ENCODE data around the gene VDR.
"Not testable (repeated sequence)": the region's sequence is repeated elsewhere in the genome, so short reads cannot be mapped to it uniquely, and the experiment has no call there.

DNA sequence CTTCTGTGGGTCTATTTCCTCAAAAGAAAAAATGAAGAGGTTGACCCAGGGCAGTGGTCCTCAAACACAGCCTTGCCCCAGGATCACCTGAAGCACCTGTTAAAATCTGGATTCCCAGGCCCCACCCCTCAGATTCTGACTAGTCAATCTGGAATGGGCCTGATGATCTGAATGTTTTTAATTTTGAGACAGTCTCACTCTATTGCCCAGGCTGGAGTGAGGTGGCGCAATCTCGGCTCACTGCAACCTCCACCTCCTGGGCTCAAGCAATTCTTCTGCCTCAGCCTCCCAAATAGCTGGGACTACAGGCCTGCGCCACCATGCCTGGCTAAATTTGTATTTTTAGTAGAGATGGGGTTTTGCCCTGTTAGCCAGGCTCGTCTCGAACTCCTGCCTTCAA lies 89.3 kb downstream of the VDR start:
- TF ChIP-seq, protein P1, sequence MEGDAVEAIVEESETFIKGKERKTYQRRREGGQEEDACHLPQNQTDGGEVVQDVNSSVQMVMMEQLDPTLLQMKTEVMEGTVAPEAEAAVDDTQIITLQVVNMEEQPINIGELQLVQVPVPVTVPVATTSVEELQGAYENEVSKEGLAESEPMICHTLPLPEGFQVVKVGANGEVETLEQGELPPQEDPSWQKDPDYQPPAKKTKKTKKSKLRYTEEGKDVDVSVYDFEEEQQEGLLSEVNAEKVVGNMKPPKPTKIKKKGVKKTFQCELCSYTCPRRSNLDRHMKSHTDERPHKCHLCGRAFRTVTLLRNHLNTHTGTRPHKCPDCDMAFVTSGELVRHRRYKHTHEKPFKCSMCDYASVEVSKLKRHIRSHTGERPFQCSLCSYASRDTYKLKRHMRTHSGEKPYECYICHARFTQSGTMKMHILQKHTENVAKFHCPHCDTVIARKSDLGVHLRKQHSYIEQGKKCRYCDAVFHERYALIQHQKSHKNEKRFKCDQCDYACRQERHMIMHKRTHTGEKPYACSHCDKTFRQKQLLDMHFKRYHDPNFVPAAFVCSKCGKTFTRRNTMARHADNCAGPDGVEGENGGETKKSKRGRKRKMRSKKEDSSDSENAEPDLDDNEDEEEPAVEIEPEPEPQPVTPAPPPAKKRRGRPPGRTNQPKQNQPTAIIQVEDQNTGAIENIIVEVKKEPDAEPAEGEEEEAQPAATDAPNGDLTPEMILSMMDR (IDR thresholded peaks at IDR 0.05): not testable (repeated sequence)
- TF ChIP-seq POLR2A (IDR thresholded peaks at IDR 0.05): not testable (repeated sequence)
